HCT116 (cell line): ENCODE measurements around the gene SUGP2. TPM values are rescaled to one million over a fixed set of nuclear protein-coding genes. Genes with fewer than 3 reads are reported as not detected.

Experiments
- ATAC-seq: fragments of 200-7000 bp; cut with Tn5 transposase; 2 replicates; pipeline ENCODE4 v1.9.1; 2020; ENCODE audit warnings: mild to moderate bottlenecking, moderate library complexity
- BruUV-seq: library from RNA; stranded (reverse); fragments of 400-500 nt; replicated peaks from 2 replicates; lab custom pipeline; 2021; lab: Mats Ljungman, UMichigan
- CTCF ChIA-PET: fragments of 300-600 bp; sonication (Branson Sonifier 250); formaldehyde crosslinking; loops from one replicate; lab custom pipeline; 2021; ENCODE audit warnings: antibody characterized with exemption; lab: Charles Lee
- POLR2A ChIA-PET: fragments of 300-600, 350-600 bp; sonication (Branson Sonifier 250); formaldehyde crosslinking; loops from one replicate; lab custom pipeline; 2021; ENCODE audit warnings: antibody characterized with exemption; lab: Charles Lee
- RAD21 ChIA-PET, 2 experiments: fragments of 300-600 bp; sonication (Branson Sonifier 250); formaldehyde crosslinking; loops; one replicate each; lab custom pipeline; 2023; ENCODE audit warnings: low total read pairs in 2 of 2; ENCODE audit not compliant: uncharacterized antibody in 2 of 2, unreplicated experiment in 2 of 2, low non-redundant PET in 1 of 2; lab: Charles Lee
- DNase-seq: peaks from one replicate; pipeline ENCODE4 v3.0.0-alpha.2; 2010; ENCODE audit warnings: low read depth, low spot score
- H2AFZ ChIP-seq: fragments of 200-600 bp; shearing (Covaris generic), sonication (generic); 2 replicates; pipeline ENCODE4 v1.6.1; 2017; ENCODE audit warnings: low read depth, mixed run types, mixed read lengths, antibody characterized with exemption, low read length; ENCODE audit not compliant: poor library complexity, severe bottlenecking
- H3K27ac ChIP-seq: 2 replicates; pipeline ENCODE4 v1.5.1; 2012; ENCODE audit warnings: low read depth, low read length
- H3K27me3 ChIP-seq: fragments of 200-600 bp; sonication (generic); 2 replicates; pipeline ENCODE4 v1.6.1; 2016; ENCODE audit warnings: mixed run types, low read length, mixed read lengths; ENCODE audit not compliant: insufficient read depth
- H3K36me3 ChIP-seq, 2 experiments: fragments of 200-500 bp in 1 of 2; fragments of 200-600 bp in 1 of 2; sonication (Bioruptor generic) in 1 of 2; sonication (generic) in 1 of 2; 2 replicates each; pipeline versions ENCODE4 v1.5.1 to v1.6.1; 2014 to 2016; ENCODE audit warnings: low read length in 2 of 2, inconsistent platforms in 1 of 2, mixed read lengths in 1 of 2, mixed run types in 1 of 2; ENCODE audit not compliant: insufficient read depth in 2 of 2, control insufficient read depth in 1 of 2
- H3K4me1 ChIP-seq, 2 experiments: fragments of 200-600 bp in 1 of 2; sonication (generic) in 1 of 2; 2 replicates each; pipeline versions ENCODE4 v1.5.1 to v1.6.1; 2012 to 2017; ENCODE audit warnings: low read length in 2 of 2, inconsistent platforms in 1 of 2, mild to moderate bottlenecking in 1 of 2, mixed read lengths in 1 of 2, mixed run types in 1 of 2, moderate library complexity in 1 of 2; ENCODE audit not compliant: insufficient read depth in 2 of 2, control insufficient read depth in 1 of 2
- H3K4me2 ChIP-seq: fragments of 200-600 bp; sonication (generic); 2 replicates; pipeline ENCODE4 v1.6.1; 2017; ENCODE audit warnings: mixed run types, low read length, mixed read lengths
- H3K4me3 ChIP-seq, 2 experiments: fragments of 200-600 bp in 1 of 2; sonication (generic) in 1 of 2; replicated peaks in 1 of 2; 2 replicates each; pipeline ENCODE4 v1.5.1; 2011 to 2016; ENCODE audit warnings: low read length in 2 of 2, control low read depth in 1 of 2, low read depth in 1 of 2, mild to moderate bottlenecking in 1 of 2, mixed read lengths in 1 of 2, mixed run types in 1 of 2
- H3K79me2 ChIP-seq: fragments of 200-600 bp; sonication (generic); 2 replicates; pipeline ENCODE4 v1.6.1; 2017; ENCODE audit warnings: mild to moderate bottlenecking, mixed run types, low read length, moderate library complexity, mixed read lengths; ENCODE audit not compliant: insufficient read depth
- H3K9ac ChIP-seq: fragments of 200-600 bp; sonication (generic); 2 replicates; pipeline ENCODE4 v1.6.1; 2016; ENCODE audit warnings: low read length, mixed read lengths
- H3K9me2 ChIP-seq: fragments of 200-600 bp; sonication (generic), shearing (Covaris generic); 2 replicates; pipeline ENCODE4 v1.6.1; 2017; ENCODE audit warnings: mixed run types, mild to moderate bottlenecking, moderate library complexity; ENCODE audit not compliant: insufficient read depth
- H3K9me3 ChIP-seq, 2 experiments: fragments of 200-500 bp in 1 of 2; fragments of 200-600 bp in 1 of 2; sonication (Bioruptor generic) in 1 of 2; sonication (generic) in 1 of 2; 2 replicates each; pipeline ENCODE4 v1.6.1; 2014 to 2017; ENCODE audit warnings: low read length in 2 of 2, mixed read lengths in 2 of 2, inconsistent platforms in 1 of 2, low read depth in 1 of 2, mild to moderate bottlenecking in 1 of 2, mixed run types in 1 of 2, moderate library complexity in 1 of 2; ENCODE audit not compliant: control insufficient read depth in 1 of 2, insufficient read depth in 1 of 2
- H4K20me1 ChIP-seq: fragments of 200-600 bp; sonication (generic), shearing (Covaris generic); 2 replicates; pipeline ENCODE4 v1.6.1; 2017; ENCODE audit warnings: mixed run types, mild to moderate bottlenecking, moderate library complexity; ENCODE audit not compliant: insufficient read depth
- ATF3 ChIP-seq: IDR thresholded peaks from 2 replicates; pipeline ENCODE4 v1.6.1; 2012
- CTCF ChIP-seq, 3 experiments: fragments of 200-600 bp in 1 of 3; sonication (generic) in 1 of 3; IDR thresholded peaks in 2 of 3; conservative IDR thresholded peaks in 1 of 3; 2 replicates each; pipeline ENCODE4 v1.5.1; 2012 to 2017; ENCODE audit warnings: low read depth in 2 of 3, low read length in 2 of 3, antibody characterized with exemption in 1 of 3, borderline replicate concordance in 1 of 3, control low read depth in 1 of 3, mild to moderate bottlenecking in 1 of 3, mixed read lengths in 1 of 3, mixed run types in 1 of 3, moderate library complexity in 1 of 3; ENCODE audit not compliant: insufficient read depth in 1 of 3
- ELF1 ChIP-seq: IDR thresholded peaks from 2 replicates; pipeline ENCODE4 v1.6.1; 2012; ENCODE audit warnings: low read depth, borderline replicate concordance
- EZH2phosphoT487 ChIP-seq: fragments of 200-600 bp; IDR thresholded peaks from 2 replicates; pipeline ENCODE4 v1.6.1; 2018; ENCODE audit warnings: antibody characterized with exemption, borderline replicate concordance
- JUND ChIP-seq: IDR thresholded peaks from 2 replicates; pipeline ENCODE4 v1.6.1; 2012
- RAD21 ChIP-seq: IDR thresholded peaks from 2 replicates; pipeline ENCODE4 v1.6.1; 2012; ENCODE audit warnings: low read depth, mild to moderate bottlenecking
- TCF7L2 ChIP-seq: IDR thresholded peaks from 2 replicates; pipeline ENCODE4 v1.7.0; 2011; ENCODE audit warnings: borderline replicate concordance, inconsistent platforms; ENCODE audit not compliant: insufficient read depth, insufficient read length; ENCODE audit errors: extremely low read depth
- ZBTB33 ChIP-seq: IDR thresholded peaks from 2 replicates; pipeline ENCODE4 v1.6.1; 2011; ENCODE audit warnings: mild to moderate bottlenecking, low read length, moderate library complexity; ENCODE audit not compliant: insufficient replicate concordance; ENCODE audit errors: extremely low read depth
- intact Hi-C: fragments of 100-400 bp; cut with micrococcal nuclease; formaldehyde crosslinking; loops from 2 replicates; pipeline ENCODE4 v1.10.0; 2022
- total RNA-seq: library from RNA; stranded (reverse); gene quantifications from one replicate; pipeline ENCODE4 v1.2.1, GENCODE V29; 2021; ENCODE audit not compliant: unreplicated experiment

Gene SUGP2
- total RNA-seq, 1 experiment from 2014 or later, result 82.4 TPM

- Histone ChIP-seq H3K9me2 (no peaks in the 10 kb centered on the region), H3K4me3 (no peak overlapping the region), H3K9ac (no peak overlapping the region), H3K27ac (no peak overlapping the region), H3K36me3 (no peaks in the 10 kb centered on the region), H3K27me3 (no peaks in the 10 kb centered on the region), H3K79me2 (no peaks in the 10 kb centered on the region), H4K20me1 (no peaks in the 10 kb centered on the region), H3K4me2 (no peak overlapping the region), H2AFZ (no peak overlapping the region), H3K9me3 (no peaks in the 10 kb centered on the region), H3K4me1 (peaks cover 0 to 5% of the 10 kb centered on the region in 2 experiments; a peak in 1 of 4 replicates)
- POLR2A ChIA-PET, result no interaction called here
- intact Hi-C loops, result no loop called here
- no TSS peak for BruUV-seq
- TF ChIP-seq ZBTB33 (no peak), ELF1 (no peak), CTCF (IDR thresholded peaks at IDR 0.05 in 2 of 3, conservative IDR thresholded peaks at IDR 0.05 in 1 of 3; ENCODE audit: borderline replicate concordance in 1 of 3, insufficient read depth in 1 of 3, low read depth in 2 of 3, low read length in 2 of 3) (no peak)
- DNase-seq, result no peak
- CTCF ChIA-PET, result no interaction called here
- RAD21 ChIA-PET, result no interaction called here
- ATAC-seq, result no peak
These were observed 81.5 kb downstream of the SUGP2 start for GRCh38 chr19:18951721-18952281.

GRCh38 chr19:18949858-18950257, 83.5 kb downstream of the SUGP2 start:
- no peaks in the 10 kb centered on the region for H4K20me1 ChIP-seq
- RAD21 ChIA-PET, result no interaction called here
- DNase-seq (no peak), ATAC-seq (no peak)
- H3K9me2 ChIP-seq, result no peaks in the 10 kb centered on the region
- H3K79me2 ChIP-seq, result no peaks in the 10 kb centered on the region
- TF ChIP-seq TCF7L2, result no peak
- no peak for TF ChIP-seq RAD21
- no peak for TF ChIP-seq JUND
- no peak for TF ChIP-seq CTCF (IDR thresholded peaks at IDR 0.05 in 2 of 3, conservative IDR thresholded peaks at IDR 0.05 in 1 of 3; ENCODE audit: borderline replicate concordance in 1 of 3, insufficient read depth in 1 of 3, low read depth in 2 of 3, low read length in 2 of 3)
- TF ChIP-seq EZH2phosphoT487, result no peak
- TF ChIP-seq ATF3, result no peak
- intact Hi-C loops, result no loop called here
- no peak overlapping the region for H2AFZ ChIP-seq
- H3K4me1 ChIP-seq, result peaks cover 0 to 5% of the 10 kb centered on the region in 2 experiments; a peak in 1 of 4 replicates
- no peaks in the 10 kb centered on the region for H3K9me3 ChIP-seq
- BruUV-seq, result no TSS peak
- no peak overlapping the region for H3K9ac ChIP-seq
- H3K36me3 ChIP-seq, result no peaks in the 10 kb centered on the region
- CTCF ChIA-PET, result no interaction called here
- H3K27me3 ChIP-seq, result no peaks in the 10 kb centered on the region
- POLR2A ChIA-PET, result no interaction called here
- H3K27ac ChIP-seq, result no peak overlapping the region
- H3K4me3 ChIP-seq, result no peak overlapping the region
- no peak overlapping the region for H3K4me2 ChIP-seq
